Activated CD8-positive, alpha-beta T cell treated with anti-CD3 and anti-CD28 coated beads, Interleukin-2, amount 10 ng/mL, durations not matched to agents 7 days and 5 days (primary cell): ENCODE results near the gene TBX20. TPM values are rescaled to one million over a fixed set of nuclear protein-coding genes. Genes with fewer than 3 reads are reported as not detected.
"Not testable (repeated sequence)": the region's sequence is repeated elsewhere in the genome, so short reads cannot be mapped to it uniquely, and the experiment has no call there.

Experiments
- ATAC-seq: fragments of 150-1000 bp; cut with Tn5 transposase; one replicate; pipeline ENCODE4 v1.10.0; 2021; ENCODE audit warnings: moderate library complexity
- CTCF ChIA-PET: fragments of 350-600 bp; sonication (Branson Sonifier 250); formaldehyde crosslinking; loops from one replicate; lab custom pipeline; 2021; ENCODE audit warnings: antibody characterized with exemption; lab: Charles Lee
- POLR2A ChIA-PET: fragments of 350-600 bp; sonication (Branson Sonifier 250); formaldehyde crosslinking; loops from one replicate; lab custom pipeline; 2021; ENCODE audit warnings: antibody characterized with exemption; lab: Charles Lee
- DNase-seq: peaks from one replicate; pipeline ENCODE4 v3.0.0-alpha.2; 2020
- H3K27ac Mint-ChIP-seq: one replicate; pipeline ENCODE4 v1.8.0; 2021; ENCODE audit warnings: mild to moderate bottlenecking, mixed read lengths
- H3K27me3 Mint-ChIP-seq: one replicate; pipeline ENCODE4 v1.8.0; 2021; ENCODE audit warnings: low read depth, mixed read lengths
- H3K36me3 Mint-ChIP-seq: one replicate; pipeline ENCODE4 v1.8.0; 2021; ENCODE audit warnings: low read depth, mixed read lengths
- H3K4me1 Mint-ChIP-seq: one replicate; pipeline ENCODE4 v1.8.0; 2021; ENCODE audit warnings: low read depth, mixed read lengths
- H3K4me3 Mint-ChIP-seq: one replicate; pipeline ENCODE4 v1.8.0; 2021; ENCODE audit warnings: mild to moderate bottlenecking, mixed read lengths
- H3K9me3 Mint-ChIP-seq: one replicate; pipeline ENCODE4 v1.8.0; 2022; ENCODE audit warnings: mixed read lengths; ENCODE audit not compliant: insufficient read depth
- total RNA-seq, 2 experiments: library from RNA; stranded (reverse); gene quantifications; one replicate each; pipeline ENCODE4 v1.2.3, GENCODE V29; 2021

Gene TBX20
- total RNA-seq, 2 experiments from 2014 or later, result not detected

GRCh38 chr7:35241008-35241407 lies 12.9 kb downstream of the TBX20 start:
- CTCF ChIA-PET, H3K9me3 Mint-ChIP-seq, POLR2A ChIA-PET, H3K27ac Mint-ChIP-seq, DNase-seq, ATAC-seq, H3K4me3 Mint-ChIP-seq, H3K36me3 Mint-ChIP-seq, H3K4me1 Mint-ChIP-seq: not testable (repeated sequence)
- peaks cover 19% of the 10 kb centered on the region for H3K27me3 Mint-ChIP-seq

GRCh38 chr7:35238456-35238855 lies 15.4 kb downstream of the TBX20 start:
- peaks cover 11% of the 10 kb centered on the region for H3K27me3 Mint-ChIP-seq
- H3K9me3 Mint-ChIP-seq, POLR2A ChIA-PET, H3K4me3 Mint-ChIP-seq, ATAC-seq, DNase-seq, H3K4me1 Mint-ChIP-seq, CTCF ChIA-PET, H3K36me3 Mint-ChIP-seq, H3K27ac Mint-ChIP-seq: not testable (repeated sequence)

GRCh38 chr7:35232994-35233393 lies 20.9 kb downstream of the TBX20 start:
- ChIA-PET POLR2A (no interaction called here), CTCF (no interaction called here)
- DNase-seq (no peak), ATAC-seq (no peak)
- no peaks in the 10 kb centered on the region for H3K36me3 Mint-ChIP-seq
- no peaks in the 10 kb centered on the region for H3K27me3 Mint-ChIP-seq
- no peaks in the 10 kb centered on the region for H3K9me3 Mint-ChIP-seq
- no peak overlapping the region for H3K27ac Mint-ChIP-seq
- H3K4me3 Mint-ChIP-seq, result no peak overlapping the region
- no peaks in the 10 kb centered on the region for H3K4me1 Mint-ChIP-seq

- H3K4me3 Mint-ChIP-seq, H3K9me3 Mint-ChIP-seq, H3K36me3 Mint-ChIP-seq, CTCF ChIA-PET, H3K27ac Mint-ChIP-seq, ATAC-seq, H3K27me3 Mint-ChIP-seq, POLR2A ChIA-PET, DNase-seq, H3K4me1 Mint-ChIP-seq: not testable (repeated sequence)
These were observed 22.7 kb downstream of the TBX20 start for GRCh38 chr7:35231221-35231620.

GRCh38 chr7:35229116-35229780 lies 24.7 kb downstream of the TBX20 start:
- H3K9me3 Mint-ChIP-seq, DNase-seq, ATAC-seq, CTCF ChIA-PET, H3K27ac Mint-ChIP-seq, POLR2A ChIA-PET, H3K27me3 Mint-ChIP-seq, H3K4me3 Mint-ChIP-seq, H3K4me1 Mint-ChIP-seq, H3K36me3 Mint-ChIP-seq: not testable (repeated sequence)

- H3K4me3 Mint-ChIP-seq, DNase-seq, H3K9me3 Mint-ChIP-seq, H3K4me1 Mint-ChIP-seq, H3K27ac Mint-ChIP-seq, POLR2A ChIA-PET, CTCF ChIA-PET, H3K27me3 Mint-ChIP-seq, H3K36me3 Mint-ChIP-seq, ATAC-seq: not testable (repeated sequence)
These were observed 25.3 kb downstream of the TBX20 start for GRCh38 chr7:35228496-35229051.

- H3K4me1 Mint-ChIP-seq, DNase-seq, ATAC-seq, H3K27ac Mint-ChIP-seq, H3K9me3 Mint-ChIP-seq, H3K4me3 Mint-ChIP-seq, CTCF ChIA-PET, POLR2A ChIA-PET, H3K36me3 Mint-ChIP-seq: not testable (repeated sequence)
- H3K27me3 Mint-ChIP-seq, result peaks cover 10% of the 10 kb centered on the region
These were observed 26.5 kb downstream of the TBX20 start for GRCh38 chr7:35227438-35227837.

GRCh38 chr7:35222445-35222844 lies 31.5 kb downstream of the TBX20 start:
- H3K27ac Mint-ChIP-seq, H3K9me3 Mint-ChIP-seq, H3K4me1 Mint-ChIP-seq, H3K4me3 Mint-ChIP-seq, POLR2A ChIA-PET, CTCF ChIA-PET, ATAC-seq, H3K36me3 Mint-ChIP-seq, DNase-seq: not testable (repeated sequence)
- H3K27me3 Mint-ChIP-seq, result peaks cover 15% of the 10 kb centered on the region

GRCh38 chr7:35220176-35220575 lies 33.7 kb downstream of the TBX20 start:
- DNase-seq, H3K36me3 Mint-ChIP-seq, ATAC-seq, H3K9me3 Mint-ChIP-seq, H3K27ac Mint-ChIP-seq, H3K4me3 Mint-ChIP-seq, POLR2A ChIA-PET, CTCF ChIA-PET, H3K4me1 Mint-ChIP-seq: not testable (repeated sequence)
- H3K27me3 Mint-ChIP-seq, result peaks cover 20% of the 10 kb centered on the region

GRCh38 chr7:35216033-35216432 lies 37.9 kb downstream of the TBX20 start:
- POLR2A ChIA-PET, H3K27ac Mint-ChIP-seq: not testable (repeated sequence)

GRCh38 chr7:35215063-35215462 lies 38.8 kb downstream of the TBX20 start:
- H3K36me3 Mint-ChIP-seq, ATAC-seq, CTCF ChIA-PET: not testable (repeated sequence)

More at GRCh38 chr7:35216033-35216432, 37.9 kb downstream of the TBX20 start:
- H3K4me1 Mint-ChIP-seq, CTCF ChIA-PET, H3K4me3 Mint-ChIP-seq, DNase-seq, H3K36me3 Mint-ChIP-seq, ATAC-seq, H3K9me3 Mint-ChIP-seq, H3K27me3 Mint-ChIP-seq: not testable (repeated sequence)

GRCh38 chr7:35206924-35207323 lies 47.0 kb downstream of the TBX20 start:
- H3K27me3 Mint-ChIP-seq, H3K27ac Mint-ChIP-seq, DNase-seq, ATAC-seq, H3K4me3 Mint-ChIP-seq, H3K36me3 Mint-ChIP-seq, H3K9me3 Mint-ChIP-seq, POLR2A ChIA-PET, CTCF ChIA-PET, H3K4me1 Mint-ChIP-seq: not testable (repeated sequence)

More at GRCh38 chr7:35215063-35215462, 38.8 kb downstream of the TBX20 start:
- H3K27me3 Mint-ChIP-seq, H3K27ac Mint-ChIP-seq, H3K4me3 Mint-ChIP-seq, H3K4me1 Mint-ChIP-seq, H3K9me3 Mint-ChIP-seq, POLR2A ChIA-PET, DNase-seq: not testable (repeated sequence)
